ENCODE results near the gene PATJ.

PATJ gene

DNA sequence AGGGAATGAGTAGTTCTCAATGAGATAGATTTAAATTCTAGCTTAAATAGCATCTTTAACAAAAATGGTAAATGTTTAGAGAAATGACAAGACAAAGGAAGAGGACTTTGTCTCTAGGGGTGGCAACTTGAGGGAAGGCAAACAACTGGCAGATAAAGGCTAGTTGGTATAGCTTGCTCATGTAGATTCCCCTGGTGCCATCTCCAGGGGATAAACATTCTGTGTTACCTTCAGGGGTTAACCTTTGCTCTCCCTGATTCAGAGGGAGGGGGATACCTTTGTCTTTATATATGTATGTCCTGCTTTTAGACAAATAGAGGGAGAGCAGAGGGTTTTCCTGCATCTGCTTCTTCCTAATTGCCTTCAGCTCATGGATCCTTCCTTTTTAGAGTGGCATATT, 298.7 kb downstream of the PATJ start:
- no peaks in the 10 kb centered on the region for H3K36me3 ChIP-seq (ENCODE audit: control insufficient read depth in 2 of 2, insufficient read depth in 1 of 2, low read length in 2 of 2)
- POLR2A ChIA-PET, result no interaction called here
- H3K4me3 ChIP-seq (ENCODE audit: low read depth, low read length), result no peak overlapping the region
- peaks cover 10% of the 10 kb centered on the region for H3K4me1 ChIP-seq (ENCODE audit: control insufficient read depth, insufficient read depth, low read length)
- H3K9me3 ChIP-seq (ENCODE audit: control insufficient read depth, insufficient read depth, low read depth, low read length), result no peaks in the 10 kb centered on the region
- TF ChIP-seq, protein P1, sequence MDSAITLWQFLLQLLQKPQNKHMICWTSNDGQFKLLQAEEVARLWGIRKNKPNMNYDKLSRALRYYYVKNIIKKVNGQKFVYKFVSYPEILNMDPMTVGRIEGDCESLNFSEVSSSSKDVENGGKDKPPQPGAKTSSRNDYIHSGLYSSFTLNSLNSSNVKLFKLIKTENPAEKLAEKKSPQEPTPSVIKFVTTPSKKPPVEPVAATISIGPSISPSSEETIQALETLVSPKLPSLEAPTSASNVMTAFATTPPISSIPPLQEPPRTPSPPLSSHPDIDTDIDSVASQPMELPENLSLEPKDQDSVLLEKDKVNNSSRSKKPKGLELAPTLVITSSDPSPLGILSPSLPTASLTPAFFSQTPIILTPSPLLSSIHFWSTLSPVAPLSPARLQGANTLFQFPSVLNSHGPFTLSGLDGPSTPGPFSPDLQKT (IDR thresholded peaks at IDR 0.05; ENCODE audit: borderline replicate concordance, low read depth, low read length), result no peak
- TF ChIP-seq ZNF16 (tag by site-specific recombination; IDR thresholded peaks at IDR 0.05; ENCODE audit: low read depth) (no peak), ZFP41 (tag by site-specific recombination; IDR thresholded peaks at IDR 0.05; ENCODE audit: borderline replicate concordance) (no peak), KLF7 (tag by site-specific recombination; IDR thresholded peaks at IDR 0.05; ENCODE audit: borderline replicate concordance) (no peak), ZNF132 (tag by site-specific recombination; IDR thresholded peaks at IDR 0.05; ENCODE audit: borderline replicate concordance) (no peak), ZNF624 (tag by site-specific recombination; IDR thresholded peaks at IDR 0.05) (no peak)
- TF ChIP-seq, protein P2, sequence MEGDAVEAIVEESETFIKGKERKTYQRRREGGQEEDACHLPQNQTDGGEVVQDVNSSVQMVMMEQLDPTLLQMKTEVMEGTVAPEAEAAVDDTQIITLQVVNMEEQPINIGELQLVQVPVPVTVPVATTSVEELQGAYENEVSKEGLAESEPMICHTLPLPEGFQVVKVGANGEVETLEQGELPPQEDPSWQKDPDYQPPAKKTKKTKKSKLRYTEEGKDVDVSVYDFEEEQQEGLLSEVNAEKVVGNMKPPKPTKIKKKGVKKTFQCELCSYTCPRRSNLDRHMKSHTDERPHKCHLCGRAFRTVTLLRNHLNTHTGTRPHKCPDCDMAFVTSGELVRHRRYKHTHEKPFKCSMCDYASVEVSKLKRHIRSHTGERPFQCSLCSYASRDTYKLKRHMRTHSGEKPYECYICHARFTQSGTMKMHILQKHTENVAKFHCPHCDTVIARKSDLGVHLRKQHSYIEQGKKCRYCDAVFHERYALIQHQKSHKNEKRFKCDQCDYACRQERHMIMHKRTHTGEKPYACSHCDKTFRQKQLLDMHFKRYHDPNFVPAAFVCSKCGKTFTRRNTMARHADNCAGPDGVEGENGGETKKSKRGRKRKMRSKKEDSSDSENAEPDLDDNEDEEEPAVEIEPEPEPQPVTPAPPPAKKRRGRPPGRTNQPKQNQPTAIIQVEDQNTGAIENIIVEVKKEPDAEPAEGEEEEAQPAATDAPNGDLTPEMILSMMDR (tag by site-specific recombination; IDR thresholded peaks at IDR 0.05), result no peak
- TF ChIP-seq, protein P3, sequence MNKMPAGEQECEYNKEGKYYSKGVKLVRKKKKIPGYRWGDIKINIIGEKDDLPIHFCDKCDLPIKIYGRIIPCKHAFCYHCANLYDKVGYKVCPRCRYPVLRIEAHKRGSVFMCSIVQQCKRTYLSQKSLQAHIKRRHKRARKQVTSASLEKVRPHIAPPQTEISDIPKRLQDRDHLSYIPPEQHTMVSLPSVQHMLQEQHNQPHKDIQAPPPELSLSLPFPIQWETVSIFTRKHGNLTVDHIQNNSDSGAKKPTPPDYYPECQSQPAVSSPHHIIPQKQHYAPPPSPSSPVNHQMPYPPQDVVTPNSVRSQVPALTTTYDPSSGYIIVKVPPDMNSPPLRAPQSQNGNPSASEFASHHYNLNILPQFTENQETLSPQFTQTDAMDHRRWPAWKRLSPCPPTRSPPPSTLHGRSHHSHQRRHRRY (tag by site-specific recombination; IDR thresholded peaks at IDR 0.05), result no peak
- CTCF ChIA-PET, result interaction anchor here (0.5 to 1.1 kb wide), 3 partner anchors 34 to 1740 kb away, joined by 3 to 4 read pairs (median 3); no protein-coding TSS in a partner anchor
- H3K27ac ChIP-seq (ENCODE audit: extremely low read depth, low read depth, low read length), result no peak overlapping the region

DNA sequence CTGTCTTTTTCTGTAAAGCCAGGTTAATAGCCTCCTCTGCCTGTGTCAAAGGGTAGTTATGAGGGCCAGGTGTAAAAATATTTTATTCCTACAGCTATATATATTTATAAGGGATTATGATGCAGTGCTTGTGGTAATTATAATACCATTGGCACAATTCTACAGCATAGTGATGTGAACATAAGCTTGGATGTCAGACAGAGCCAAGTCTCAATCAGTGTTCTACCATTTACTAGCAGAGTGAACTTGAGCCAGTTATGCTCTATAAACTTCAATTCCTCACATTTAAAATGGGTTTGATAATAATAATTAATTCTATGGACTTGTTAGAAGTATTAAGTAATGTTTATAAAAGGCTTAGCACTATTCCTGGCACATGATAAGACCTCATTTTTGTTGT, 300.9 kb downstream of the PATJ start:
- Histone ChIP-seq H3K36me3 (ENCODE audit: control insufficient read depth in 2 of 2, insufficient read depth in 1 of 2, low read length in 2 of 2) (no peaks in the 10 kb centered on the region), H3K4me1 (ENCODE audit: control insufficient read depth, insufficient read depth, low read length) (peaks cover 10% of the 10 kb centered on the region), H3K4me3 (ENCODE audit: low read depth, low read length) (no peak overlapping the region), H3K9me3 (ENCODE audit: control insufficient read depth, insufficient read depth, low read depth, low read length) (no peaks in the 10 kb centered on the region), H3K27ac (ENCODE audit: extremely low read depth, low read depth, low read length) (no peak overlapping the region)
- TF ChIP-seq, protein P4, sequence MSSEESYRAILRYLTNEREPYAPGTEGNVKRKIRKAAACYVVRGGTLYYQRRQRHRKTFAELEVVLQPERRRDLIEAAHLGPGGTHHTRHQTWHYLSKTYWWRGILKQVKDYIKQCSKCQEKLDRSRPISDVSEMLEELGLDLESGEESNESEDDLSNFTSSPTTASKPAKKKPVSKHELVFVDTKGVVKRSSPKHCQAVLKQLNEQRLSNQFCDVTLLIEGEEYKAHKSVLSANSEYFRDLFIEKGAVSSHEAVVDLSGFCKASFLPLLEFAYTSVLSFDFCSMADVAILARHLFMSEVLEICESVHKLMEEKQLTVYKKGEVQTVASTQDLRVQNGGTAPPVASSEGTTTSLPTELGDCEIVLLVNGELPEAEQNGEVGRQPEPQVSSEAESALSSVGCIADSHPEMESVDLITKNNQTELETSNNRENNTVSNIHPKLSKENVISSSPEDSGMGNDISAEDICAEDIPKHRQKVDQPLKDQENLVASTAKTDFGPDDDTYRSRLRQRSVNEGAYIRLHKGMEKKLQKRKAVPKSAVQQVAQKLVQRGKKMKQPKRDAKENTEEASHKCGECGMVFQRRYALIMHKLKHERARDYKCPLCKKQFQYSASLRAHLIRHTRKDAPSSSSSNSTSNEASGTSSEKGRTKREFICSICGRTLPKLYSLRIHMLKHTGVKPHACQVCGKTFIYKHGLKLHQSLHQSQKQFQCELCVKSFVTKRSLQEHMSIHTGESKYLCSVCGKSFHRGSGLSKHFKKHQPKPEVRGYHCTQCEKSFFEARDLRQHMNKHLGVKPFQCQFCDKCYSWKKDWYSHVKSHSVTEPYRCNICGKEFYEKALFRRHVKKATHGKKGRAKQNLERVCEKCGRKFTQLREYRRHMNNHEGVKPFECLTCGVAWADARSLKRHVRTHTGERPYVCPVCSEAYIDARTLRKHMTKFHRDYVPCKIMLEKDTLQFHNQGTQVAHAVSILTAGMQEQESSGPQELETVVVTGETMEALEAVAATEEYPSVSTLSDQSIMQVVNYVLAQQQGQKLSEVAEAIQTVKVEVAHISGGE (tag by site-specific recombination; conservative IDR thresholded peaks at IDR 0.05; ENCODE audit: low read depth), result no peak
- TF ChIP-seq REPIN1 (tag by site-specific recombination; IDR thresholded peaks at IDR 0.05; ENCODE audit: low read depth) (no peak), ZNF777 (tag by site-specific recombination; IDR thresholded peaks at IDR 0.05; ENCODE audit: borderline replicate concordance) (no peak), ZSCAN16 (tag by site-specific recombination; IDR thresholded peaks at IDR 0.05) (no peak), ZNF561 (tag by site-specific recombination; IDR thresholded peaks at IDR 0.05; ENCODE audit: borderline replicate concordance) (no peak), ZNF112 (tag by site-specific recombination; IDR thresholded peaks at IDR 0.05) (no peak), SCRT2 (tag by site-specific recombination; IDR thresholded peaks at IDR 0.05) (no peak), ZFHX2 (tag by site-specific recombination; conservative IDR thresholded peaks at IDR 0.05) (no peak), ZNF416 (tag by site-specific recombination; IDR thresholded peaks at IDR 0.05) (no peak), KLF10 (tag by site-specific recombination; IDR thresholded peaks at IDR 0.05) (no peak), ZNF23 (tag by site-specific recombination; IDR thresholded peaks at IDR 0.05; ENCODE audit: borderline replicate concordance) (no peak), ZNF404 (tag by site-specific recombination; IDR thresholded peaks at IDR 0.05) (no peak), ZNF555 (tag by site-specific recombination; conservative IDR thresholded peaks at IDR 0.05) (no peak)
- TF ChIP-seq, protein P5, sequence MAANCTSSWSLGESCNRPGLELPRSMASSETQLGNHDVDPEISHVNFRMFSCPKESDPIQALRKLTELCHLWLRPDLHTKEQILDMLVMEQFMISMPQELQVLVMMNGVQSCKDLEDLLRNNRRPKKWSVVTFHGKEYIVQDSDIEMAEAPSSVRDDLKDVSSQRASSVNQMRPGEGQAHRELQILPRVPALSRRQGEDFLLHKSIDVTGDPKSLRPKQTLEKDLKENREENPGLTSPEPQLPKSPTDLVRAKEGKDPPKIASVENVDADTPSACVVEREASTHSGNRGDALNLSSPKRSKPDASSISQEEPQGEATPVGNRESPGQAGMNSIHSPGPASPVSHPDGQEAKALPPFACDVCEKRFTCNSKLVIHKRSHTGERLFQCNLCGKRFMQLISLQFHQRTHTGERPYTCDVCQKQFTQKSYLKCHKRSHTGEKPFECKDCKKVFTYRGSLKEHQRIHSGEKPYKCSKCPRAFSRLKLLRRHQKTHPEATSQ (tag by site-specific recombination; IDR thresholded peaks at IDR 0.05), result no peak
- TF ChIP-seq, protein P6, sequence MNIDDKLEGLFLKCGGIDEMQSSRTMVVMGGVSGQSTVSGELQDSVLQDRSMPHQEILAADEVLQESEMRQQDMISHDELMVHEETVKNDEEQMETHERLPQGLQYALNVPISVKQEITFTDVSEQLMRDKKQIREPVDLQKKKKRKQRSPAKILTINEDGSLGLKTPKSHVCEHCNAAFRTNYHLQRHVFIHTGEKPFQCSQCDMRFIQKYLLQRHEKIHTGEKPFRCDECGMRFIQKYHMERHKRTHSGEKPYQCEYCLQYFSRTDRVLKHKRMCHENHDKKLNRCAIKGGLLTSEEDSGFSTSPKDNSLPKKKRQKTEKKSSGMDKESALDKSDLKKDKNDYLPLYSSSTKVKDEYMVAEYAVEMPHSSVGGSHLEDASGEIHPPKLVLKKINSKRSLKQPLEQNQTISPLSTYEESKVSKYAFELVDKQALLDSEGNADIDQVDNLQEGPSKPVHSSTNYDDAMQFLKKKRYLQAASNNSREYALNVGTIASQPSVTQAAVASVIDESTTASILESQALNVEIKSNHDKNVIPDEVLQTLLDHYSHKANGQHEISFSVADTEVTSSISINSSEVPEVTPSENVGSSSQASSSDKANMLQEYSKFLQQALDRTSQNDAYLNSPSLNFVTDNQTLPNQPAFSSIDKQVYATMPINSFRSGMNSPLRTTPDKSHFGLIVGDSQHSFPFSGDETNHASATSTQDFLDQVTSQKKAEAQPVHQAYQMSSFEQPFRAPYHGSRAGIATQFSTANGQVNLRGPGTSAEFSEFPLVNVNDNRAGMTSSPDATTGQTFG (tag by site-specific recombination; IDR thresholded peaks at IDR 0.05; ENCODE audit: borderline replicate concordance), result no peak
- POLR2A ChIA-PET, result no interaction called here
- CTCF ChIA-PET, result no interaction called here
